Upper lobe of left lung (tissue), 4 donors: ENCODE data around the gene TFAP2A.

Experiments used
- CTCF ChIP-seq, 6 experiments: fragments of 450-650 bp in 4 of 6; fragments of 200-600 bp in 2 of 6; sonication (generic) in 2 of 6; IDR thresholded peaks; one replicate each; pipeline ENCODE4 v1.5.1; 2016 to 2019; ENCODE audit warnings: antibody characterized with exemption in 6 of 6
- EP300 ChIP-seq, 4 donors: sonication (generic); formaldehyde crosslinking; IDR thresholded peaks; one replicate each; pipeline ENCODE4 v1.5.1; 2017; ENCODE audit warnings: antibody characterized with exemption in 4 of 4, control low read depth in 2 of 4
- POLR2A ChIP-seq, 4 donors: fragments of 450-650 bp; IDR thresholded peaks; one replicate each; pipeline ENCODE4 v1.5.1; 2016 to 2017; ENCODE audit warnings: antibody characterized with exemption in 4 of 4, mild to moderate bottlenecking in 2 of 4
- POLR2AphosphoS5 ChIP-seq, 2 donors: sonication (generic); formaldehyde crosslinking; IDR thresholded peaks; one replicate each; pipeline ENCODE4 v1.5.1; 2017; ENCODE audit warnings: antibody characterized with exemption in 2 of 2

- TF ChIP-seq POLR2AphosphoS5 (IDR thresholded peaks at IDR 0.05): no peak
- no peak for TF ChIP-seq POLR2A (IDR thresholded peaks at IDR 0.05)
- no peak for TF ChIP-seq CTCF (IDR thresholded peaks at IDR 0.05)
- no peak for TF ChIP-seq EP300 (IDR thresholded peaks at IDR 0.05)
Observed at GRCh38 chr6:10426781-10427279, 12.0 kb upstream of the TFAP2A start.
